HG02759 (cell line): ENCODE measurements around the gene ZFAND2B.
A peak's percentile ranks its signal among the peaks of the same experiment; 100 is the strongest.

Experiments used
- ATAC-seq: cut with Tn5 transposase; IDR thresholded peaks from one replicate; pipeline ENCODE4 v1.9.1; 2021; ENCODE audit warnings: mild to moderate bottlenecking, moderate library complexity; ENCODE audit not compliant: unreplicated experiment

The ZFAND2B gene

GRCh38 chr2:219220652-219221402, 14.2 kb downstream of the ZFAND2B start:
- ATAC-seq: no peak

- no peak for ATAC-seq
These were observed 15.5 kb downstream of the ZFAND2B start for GRCh38 chr2:219221957-219222518.

- ATAC-seq: no peak
These were observed 17.4 kb downstream of the ZFAND2B start for GRCh38 chr2:219223831-219224610.

- ATAC-seq: no peak
These were observed 18.8 kb downstream of the ZFAND2B start for GRCh38 chr2:219225350-219225749.

- ATAC-seq: no peak
These were observed 21.7 kb downstream of the ZFAND2B start for GRCh38 chr2:219228041-219228910.

GRCh38 chr2:219228911-219229304, 22.3 kb downstream of the ZFAND2B start:
- ATAC-seq: no peak

GRCh38 chr2:219229305-219230058, 22.9 kb downstream of the ZFAND2B start, which contains the start of the genes ANKZF1 and ATG9A:
Gene ANKZF1, plus strand, starts transcription at chr2:219229806. Its CDS starts 452 bp downstream, at chr2:219230258.
Gene ATG9A, minus strand, starts transcription at chr2:219229636. Its CDS starts 1,612 bp downstream, at chr2:219228024.
- peak; percentile 98 for ATAC-seq

GRCh38 chr2:219230059-219230540, 23.5 kb downstream of the ZFAND2B start:
- peak; percentile 0 for ATAC-seq

- ATAC-seq: no peak
These were observed 27.7 kb downstream of the ZFAND2B start for GRCh38 chr2:219234331-219234730.

- no peak for ATAC-seq
These were observed 36.7 kb downstream of the ZFAND2B start for GRCh38 chr2:219243291-219243761.

- no peak for ATAC-seq
These were observed 38.2 kb downstream of the ZFAND2B start for GRCh38 chr2:219244789-219245147.

- peak; percentile 79 for ATAC-seq
These were observed 38.7 kb downstream of the ZFAND2B start, which contains the start of the genes GLB1L and STK16 for GRCh38 chr2:219245148-219245898. Gene GLB1L, minus strand, starts transcription at chr2:219245444. Its CDS starts 1,871 bp downstream, at chr2:219243573. Gene STK16, plus strand, starts transcription at chr2:219245479. Its CDS starts 521 bp downstream, at chr2:219246000.

- no peak for ATAC-seq
These were observed 39.3 kb downstream of the ZFAND2B start for GRCh38 chr2:219245899-219246230.

GRCh38 chr2:219246559-219246958, 40.0 kb downstream of the ZFAND2B start:
- no peak for ATAC-seq

- ATAC-seq: no peak
These were observed 41.4 kb downstream of the ZFAND2B start for GRCh38 chr2:219247678-219248642.

- no peak for ATAC-seq
These were observed 42.2 kb downstream of the ZFAND2B start for GRCh38 chr2:219248845-219249202.

- peak; percentile 52 for ATAC-seq
These were observed 42.8 kb downstream of the ZFAND2B start for GRCh38 chr2:219249203-219249980.
